HG03097 (cell line): ENCODE results near the gene EYA2.
"Not testable (repeated sequence)": the region's sequence is repeated elsewhere in the genome, so short reads cannot be mapped to it uniquely, and the experiment has no call there.

Experiments used
- ATAC-seq: cut with Tn5 transposase; IDR thresholded peaks from one replicate; pipeline ENCODE4 v1.9.1; 2021; ENCODE audit not compliant: unreplicated experiment, low FRiP score

EYA2 gene

DNA sequence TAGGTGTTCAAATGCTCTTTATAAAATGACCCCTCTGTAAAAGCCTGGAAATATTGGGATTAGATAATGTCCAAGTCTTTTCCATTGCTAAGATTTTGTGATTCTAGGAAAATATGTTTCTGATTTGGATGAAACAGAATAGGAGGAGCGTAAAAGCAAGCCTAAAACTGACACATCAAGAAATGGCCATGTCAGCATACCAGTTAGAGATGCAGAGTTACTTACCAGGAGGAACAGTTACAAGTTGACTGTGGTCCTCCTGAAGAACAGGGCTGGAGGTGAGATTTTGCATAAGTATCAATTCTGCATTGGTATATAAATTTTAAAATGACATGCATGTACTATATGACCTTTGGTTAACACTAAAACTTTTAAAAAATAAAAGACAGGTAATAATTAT is 35.3 kb downstream of the EYA2 start:
- no peak for ATAC-seq

DNA sequence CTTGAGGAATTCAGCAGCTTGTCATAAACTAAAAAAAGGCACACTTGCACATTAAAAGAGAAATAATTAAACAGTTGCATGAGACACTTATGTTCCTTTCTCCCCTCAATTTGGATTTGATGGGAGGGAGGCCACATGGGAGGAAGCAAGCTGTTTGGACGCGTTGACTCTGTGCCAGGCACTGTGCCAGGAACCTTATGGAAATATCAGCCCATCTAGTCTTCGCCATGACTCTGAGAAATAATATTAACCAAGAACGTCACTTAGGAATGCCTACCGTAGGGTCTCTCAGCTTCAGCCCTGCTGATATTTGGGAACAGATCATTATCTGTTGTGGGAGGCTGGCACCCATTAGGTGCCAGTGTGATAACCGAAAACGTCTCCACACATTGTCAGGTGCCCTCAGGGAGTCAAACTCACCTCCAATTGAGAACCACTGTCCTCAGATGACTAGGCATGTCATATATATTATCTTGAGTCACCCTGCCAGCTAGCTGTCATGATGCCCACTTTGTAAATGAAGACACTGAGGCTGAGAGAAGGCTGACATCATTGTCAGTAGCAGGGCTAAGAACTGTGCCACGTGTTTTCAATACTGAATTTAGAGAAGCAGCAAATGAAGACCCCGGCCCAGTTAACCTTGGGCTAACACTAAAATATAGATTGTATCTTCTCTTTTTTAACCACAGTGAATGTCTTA is 36.1 kb downstream of the EYA2 start:
- no peak for ATAC-seq

DNA sequence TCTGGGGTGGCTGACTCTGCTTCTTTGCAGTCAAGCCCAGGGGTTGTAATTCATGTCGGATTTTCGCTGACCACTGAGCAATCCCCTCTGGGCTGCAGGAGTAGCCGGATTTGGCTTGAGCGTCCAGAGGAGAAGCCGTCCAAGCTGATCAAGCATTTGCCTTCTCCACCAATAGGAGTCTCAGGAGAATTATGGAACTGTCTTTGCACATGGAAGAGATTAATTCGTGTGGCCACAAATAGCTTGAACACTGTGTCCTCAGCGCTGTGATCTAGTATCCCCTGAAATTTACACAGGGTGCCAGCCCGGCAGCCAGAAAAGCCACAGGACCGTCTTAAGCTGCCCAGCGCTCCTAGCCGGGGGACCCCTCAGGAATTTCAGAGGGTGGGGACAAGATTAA is 37.1 kb downstream of the EYA2 start:
- no peak for ATAC-seq

DNA sequence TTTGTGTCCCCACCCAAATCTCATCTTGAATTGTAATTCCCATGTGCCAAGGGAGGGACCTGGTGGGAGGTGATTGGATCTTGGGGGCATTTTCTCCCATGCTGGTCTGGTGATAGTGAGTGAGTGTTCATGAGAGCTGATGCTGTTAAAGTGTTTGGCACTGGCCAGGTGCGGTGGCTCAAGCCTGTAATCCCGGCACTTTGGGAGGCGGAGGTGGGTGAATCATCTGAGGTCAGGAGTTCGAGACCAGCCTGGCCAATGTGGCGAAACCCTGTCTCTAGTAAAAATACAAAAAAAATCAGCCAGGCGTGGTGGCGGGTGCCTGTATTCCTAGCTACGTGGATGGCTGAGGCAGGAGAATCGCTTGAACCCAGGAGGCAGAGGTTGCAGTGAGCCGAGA is 37.8 kb downstream of the EYA2 start:
- ATAC-seq = not testable (repeated sequence)

DNA sequence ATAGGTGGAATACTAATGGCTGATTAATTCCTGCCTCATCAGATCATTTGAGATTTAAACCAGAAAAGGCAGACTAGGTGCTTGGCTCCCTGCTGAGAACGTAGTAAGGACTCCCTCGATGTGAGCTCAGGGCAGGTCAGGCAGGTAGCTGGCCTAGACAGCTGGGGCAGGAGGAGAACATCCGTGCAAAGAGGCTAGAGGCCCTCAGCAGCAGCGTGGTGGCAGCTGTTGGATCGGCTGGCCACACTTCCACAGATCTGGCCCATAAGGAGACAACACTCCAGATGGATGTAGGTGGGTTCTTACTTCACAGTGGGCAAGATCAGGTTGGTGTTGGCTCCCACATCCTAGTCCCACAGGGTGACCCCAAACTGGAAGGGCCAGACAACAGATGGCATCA is 38.5 kb downstream of the EYA2 start:
- no peak for ATAC-seq

DNA sequence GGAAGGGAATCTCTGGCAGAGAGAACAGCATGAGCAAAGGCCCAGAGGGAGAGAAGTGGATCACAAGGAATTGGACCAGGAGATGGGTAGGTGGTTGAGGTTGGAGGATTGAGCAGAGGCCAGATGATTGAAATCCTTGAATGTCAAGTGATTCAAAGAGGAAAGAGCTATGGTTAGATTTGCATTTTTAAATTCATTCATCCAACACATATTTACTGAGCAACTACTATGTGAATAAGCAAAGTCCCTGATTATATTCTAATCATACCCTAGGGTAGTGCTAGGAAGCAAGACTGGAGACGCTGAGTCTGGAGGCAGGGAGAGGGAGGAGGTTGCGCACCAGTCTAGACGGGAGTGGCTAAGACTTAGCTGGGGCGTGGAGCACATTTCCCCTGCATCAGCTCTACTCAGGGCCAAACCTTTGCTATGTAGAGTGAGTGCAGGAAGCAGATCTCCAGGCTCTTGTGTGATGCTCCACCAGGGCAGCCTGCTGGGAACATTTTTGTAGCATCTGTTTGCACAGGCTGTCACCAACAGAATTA is 40.2 kb downstream of the EYA2 start:
- no peak for ATAC-seq

DNA sequence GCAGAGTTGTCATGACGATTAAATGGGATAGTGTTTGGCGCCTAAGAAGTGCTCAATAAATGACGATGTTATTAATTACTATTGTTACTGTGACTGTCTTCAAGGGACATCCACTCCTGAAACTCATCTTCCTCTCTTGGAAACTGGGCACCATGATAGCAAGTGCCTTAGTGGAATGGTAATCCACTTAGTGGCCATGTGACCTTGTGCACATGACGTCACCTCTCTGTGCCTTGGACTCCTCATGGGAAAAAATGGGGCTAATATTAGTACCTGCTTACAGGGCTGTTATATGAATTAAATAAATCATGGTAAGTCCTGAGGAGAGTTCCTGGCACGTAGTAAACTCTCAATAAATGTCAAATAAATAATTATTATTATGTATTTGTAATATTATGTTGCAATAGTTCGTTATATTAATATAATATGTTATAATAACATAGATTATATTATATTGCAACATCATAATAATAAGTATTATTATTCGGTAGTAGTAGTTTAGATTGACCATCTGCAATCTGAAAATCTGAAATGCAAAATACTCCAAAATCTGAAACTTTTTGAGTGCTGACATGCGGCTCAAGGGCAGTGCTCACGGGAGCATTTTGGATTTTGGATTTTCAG is 40.9 kb downstream of the EYA2 start:
- ATAC-seq = no peak

DNA sequence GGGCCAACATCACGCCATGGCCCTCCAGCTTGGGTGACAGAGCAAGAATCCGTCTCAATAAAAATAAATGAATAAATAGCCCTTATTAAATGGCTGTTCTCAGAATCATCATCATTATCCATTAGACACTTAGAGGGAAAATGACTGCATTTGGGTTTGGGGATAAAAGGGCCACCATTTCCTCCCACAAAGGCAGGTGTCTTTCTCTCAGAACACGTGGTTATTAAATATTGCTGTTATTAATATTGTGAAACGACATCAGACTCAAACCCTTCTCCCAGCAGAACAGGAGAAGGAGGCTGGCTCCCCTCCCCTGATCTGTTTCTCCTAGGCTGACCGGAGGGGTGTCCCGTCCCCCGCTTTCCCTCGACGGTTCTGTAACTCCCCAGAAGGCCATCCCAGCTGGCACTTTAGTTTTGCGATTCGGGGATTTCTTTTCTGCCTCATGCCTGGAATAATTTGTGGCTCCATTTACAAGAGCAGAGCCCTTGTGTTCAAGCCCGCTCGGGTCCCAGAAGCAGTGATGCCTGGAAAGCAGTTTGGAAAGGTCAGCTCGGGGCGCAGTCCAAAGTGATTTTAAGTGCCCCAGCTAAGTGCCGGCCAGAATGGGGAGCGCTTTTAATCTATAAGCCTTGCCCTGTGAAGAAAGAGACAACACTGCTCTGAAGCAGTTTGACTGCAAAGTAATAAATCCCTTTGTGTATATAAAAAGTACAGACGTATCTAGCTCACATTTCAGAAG is 41.9 kb downstream of the EYA2 start:
- ATAC-seq = no peak

DNA sequence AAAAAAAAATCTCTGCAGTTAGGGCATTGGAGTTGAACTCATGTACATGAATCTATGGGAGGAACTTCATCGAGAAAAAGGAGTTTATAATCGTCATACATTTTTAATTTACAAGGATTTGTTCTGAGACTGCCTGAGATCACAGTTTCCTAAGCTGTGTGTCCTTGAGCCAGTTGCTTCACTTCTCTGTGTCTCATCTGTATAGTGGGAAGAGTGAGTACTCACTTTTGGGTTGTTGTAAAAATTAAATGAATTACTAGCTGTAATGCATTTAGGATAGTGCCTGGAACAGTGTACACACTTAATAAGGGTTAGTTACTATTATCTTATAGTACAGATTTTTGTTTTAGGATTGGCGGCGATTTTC is 42.5 kb downstream of the EYA2 start:
- no peak for ATAC-seq

DNA sequence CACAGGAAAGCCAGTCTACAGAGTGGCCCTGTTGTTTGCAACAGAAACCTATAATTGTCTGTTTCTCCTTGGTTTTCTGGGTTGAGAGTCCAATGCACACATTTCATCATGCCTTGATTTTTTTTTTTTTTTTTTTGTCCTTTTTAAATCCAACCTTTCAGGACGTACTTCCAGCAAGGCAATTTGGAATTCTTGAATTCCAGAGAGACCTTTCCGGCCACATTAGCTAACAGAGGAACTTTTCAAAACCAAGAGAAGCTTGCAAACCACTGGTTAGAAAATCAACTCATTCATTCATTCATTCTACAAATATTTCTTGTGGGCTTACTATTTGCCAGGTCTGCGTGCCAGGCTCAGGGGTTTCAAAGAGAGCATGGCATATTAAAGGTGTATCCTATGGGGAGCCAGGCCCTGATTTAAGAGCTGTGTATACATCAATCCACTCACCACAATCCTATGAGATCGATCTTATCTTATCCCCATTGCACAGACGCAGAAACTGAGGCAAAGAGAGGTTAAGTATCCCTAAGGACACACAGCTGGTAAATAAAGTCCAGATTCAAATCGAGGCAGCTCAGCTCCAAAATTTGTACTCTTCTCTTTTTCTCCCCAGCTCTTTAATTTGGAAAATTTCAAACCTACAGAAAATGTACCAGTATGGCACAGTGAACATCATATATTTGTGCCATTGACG is 43.0 kb downstream of the EYA2 start:
- ATAC-seq = no peak

DNA sequence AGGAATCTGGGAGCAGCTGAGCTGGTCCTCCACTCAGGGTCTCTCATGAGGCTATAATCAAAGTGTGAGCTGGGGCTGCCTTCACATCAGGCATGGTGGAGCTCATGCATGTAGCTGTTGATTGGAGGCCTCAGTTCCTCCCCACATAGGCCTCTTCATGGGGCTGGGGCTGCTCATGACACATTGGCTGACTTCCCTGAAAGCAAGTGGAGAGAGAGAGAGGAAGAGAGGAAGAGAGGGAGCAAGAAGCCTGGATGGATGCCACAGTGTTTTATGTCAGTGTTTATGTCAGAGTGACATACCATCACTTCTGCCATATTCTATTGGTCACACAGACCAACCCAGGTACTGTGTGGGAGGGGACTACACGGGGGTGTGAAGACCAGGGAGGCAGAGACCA is 43.8 kb downstream of the EYA2 start:
- no peak for ATAC-seq

DNA sequence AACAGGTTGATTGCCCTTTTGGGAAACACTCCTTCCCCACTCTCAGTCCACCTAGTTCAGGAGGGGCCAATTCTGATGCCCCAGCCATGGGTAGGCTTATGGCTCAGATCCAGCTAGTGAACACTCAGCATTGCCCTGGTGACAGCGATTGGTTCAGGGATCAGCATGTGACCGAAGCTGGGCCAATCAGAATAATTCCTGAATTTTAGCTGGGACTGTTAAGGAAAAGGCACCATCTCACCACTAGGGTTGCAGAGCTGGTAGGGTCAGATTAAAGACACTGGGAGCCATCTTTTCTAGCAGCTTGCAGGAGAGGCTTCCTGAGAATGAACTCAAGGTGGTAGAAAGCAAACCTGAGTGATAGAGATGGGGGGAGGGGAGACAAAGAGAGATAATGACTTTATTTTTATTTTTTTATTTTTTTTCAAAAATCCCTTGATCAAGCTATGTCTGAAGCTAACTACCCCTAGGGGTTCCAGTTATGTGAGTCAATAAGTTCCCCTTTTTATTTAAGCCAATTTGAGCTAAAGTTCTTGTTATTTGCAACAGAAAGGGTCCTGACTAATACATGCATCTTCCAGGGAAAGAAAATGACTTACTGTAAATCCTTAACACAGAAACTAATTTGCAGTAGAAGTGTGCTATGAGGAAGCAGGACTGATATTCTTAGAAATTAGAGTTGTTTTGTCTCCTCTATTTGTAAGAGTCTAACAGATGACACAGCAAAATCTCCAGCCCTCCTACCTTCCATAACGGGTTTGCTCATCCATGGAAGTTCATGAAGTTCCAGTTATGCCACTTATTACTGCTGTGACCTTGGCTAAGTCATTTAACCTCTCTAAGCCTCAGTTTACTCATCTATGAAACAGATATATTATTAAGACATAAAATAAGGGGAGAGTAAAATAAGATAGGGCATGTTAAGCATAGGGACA is 44.7 kb downstream of the EYA2 start:
- ATAC-seq = no peak

DNA sequence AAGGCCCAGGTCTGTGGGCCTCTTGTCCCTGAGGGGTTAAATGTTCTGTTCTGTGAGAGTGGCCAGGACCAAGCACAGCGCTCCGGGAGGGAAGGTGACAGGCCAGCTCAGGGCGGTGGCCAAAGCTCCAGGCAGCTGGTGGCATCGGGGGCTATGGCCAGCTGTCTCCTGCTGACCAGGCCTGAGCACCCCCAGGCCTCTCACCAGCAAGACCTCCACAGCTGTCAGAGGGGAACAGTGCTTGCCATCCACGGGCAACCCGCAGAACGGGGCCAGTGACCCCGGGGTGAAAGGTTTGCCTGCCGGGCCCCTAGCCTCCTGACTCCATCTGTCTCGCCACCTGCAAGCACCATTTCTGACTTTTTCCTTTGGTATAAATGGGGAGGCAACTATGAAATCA is 46.0 kb downstream of the EYA2 start:
- ATAC-seq = no peak

DNA sequence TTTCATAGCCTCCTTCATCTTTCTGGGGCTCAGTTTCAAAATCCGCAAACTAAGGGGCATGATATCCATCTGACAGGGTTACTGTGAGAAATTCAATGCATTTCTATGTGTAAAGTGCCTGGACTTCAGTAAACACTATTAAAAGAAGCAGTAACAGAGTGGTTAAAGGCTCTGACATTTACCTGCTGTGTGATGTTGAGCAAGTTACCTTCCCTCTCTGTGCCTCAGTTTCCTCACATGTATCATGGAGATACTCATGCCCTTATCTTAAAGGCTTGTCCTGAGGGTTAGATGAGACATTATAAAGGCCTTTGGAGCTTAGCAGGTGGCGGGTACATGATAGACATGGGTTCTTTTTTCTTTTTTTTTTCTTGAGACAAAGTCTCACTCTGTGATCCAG is 46.8 kb downstream of the EYA2 start:
- ATAC-seq = no peak

DNA sequence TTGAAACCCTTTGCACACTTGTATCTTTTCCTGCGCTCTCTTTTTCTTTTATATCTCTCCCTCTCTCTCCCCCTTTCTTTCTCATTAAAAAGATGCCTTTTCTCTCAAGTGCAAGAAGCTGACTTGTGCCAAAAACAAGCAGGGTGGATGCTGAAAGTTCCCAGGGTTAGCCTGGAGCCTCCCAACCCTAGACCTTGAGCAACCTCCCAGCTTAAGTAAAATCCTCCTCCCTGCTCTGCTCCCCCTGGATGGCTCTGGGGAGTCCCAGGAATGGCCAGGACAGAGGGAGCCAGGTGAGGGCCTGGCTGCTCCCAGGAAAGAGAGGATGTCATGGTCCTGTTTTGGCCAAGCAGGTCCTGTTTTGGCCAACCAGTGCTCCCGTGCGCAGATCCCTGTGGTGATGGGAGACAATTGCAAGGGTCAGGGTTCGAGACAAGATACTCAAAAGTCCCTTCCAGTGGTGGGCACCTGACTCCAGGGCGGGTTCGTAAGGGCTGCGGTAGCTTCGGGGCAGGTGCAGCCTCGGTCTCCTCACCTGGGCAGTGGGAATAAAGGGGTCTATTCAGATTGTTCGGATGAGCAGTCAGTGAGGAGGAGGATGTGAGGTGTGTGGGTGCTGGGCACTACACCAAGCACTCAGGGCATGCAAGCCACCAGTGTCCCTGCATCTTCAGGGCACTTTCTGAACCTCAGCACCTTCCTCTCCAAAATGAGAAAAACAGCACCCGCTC is 49.4 kb downstream of the EYA2 start:
- ATAC-seq = no peak

DNA sequence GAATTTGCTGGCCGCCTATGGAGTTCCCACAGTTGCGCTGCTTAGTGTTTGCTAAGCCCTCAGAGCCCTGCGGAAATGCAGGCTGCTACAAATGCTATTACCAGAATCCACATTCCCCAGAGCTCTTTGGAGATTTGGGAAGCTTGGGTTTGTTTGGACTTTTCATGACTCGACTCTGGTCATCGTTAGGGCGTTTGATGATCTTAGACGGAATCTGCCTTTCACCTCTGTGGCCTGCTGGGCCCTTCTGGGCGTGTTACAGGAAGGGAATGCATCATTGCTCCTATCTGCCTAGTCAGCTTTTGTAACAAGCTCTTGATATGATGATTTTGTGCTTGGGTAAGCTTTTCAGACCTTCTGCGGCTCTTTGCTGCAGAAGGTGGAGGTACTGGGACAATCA is 50.8 kb downstream of the EYA2 start:
- ATAC-seq = no peak

DNA sequence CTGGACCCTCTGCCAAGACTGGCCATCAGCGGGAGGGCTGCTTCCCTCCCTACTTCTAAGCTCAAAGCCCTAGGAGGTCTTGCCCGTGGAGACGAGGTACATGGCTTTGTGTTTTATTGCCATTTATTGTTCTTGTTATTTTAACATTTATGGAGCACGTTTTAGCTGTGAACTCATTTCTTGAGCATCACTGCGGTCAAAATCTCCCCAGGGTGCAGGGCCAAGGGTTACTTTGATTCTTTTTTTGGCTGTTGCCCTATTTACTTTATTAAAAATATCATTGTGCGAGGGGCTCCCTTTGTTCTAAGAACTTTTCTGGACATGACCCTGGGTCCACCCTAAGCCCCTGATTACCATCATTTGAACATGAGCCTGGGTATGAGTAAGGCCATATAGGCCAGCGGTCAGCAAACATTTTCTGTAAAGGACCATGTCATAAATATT is 51.6 kb downstream of the EYA2 start:
- no peak for ATAC-seq

DNA sequence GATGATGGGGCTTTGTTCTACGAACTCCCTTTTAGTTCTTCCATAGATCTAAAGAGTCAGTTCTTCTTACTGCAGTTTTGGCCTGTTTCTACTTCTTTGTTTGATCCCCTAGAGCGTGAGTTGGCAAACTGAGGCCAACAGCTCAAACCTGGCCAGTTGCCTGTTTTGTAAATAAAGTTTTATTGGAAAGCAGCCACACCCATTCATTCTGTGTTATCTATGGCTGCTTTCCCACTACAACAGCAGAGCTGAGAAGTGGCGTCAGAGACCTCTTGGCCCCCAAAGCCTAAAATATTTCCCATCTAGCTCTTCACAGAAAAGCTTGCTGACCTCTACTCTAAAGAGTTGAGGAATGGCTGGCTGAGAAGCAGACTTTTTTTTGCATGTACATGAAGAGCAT is 52.2 kb downstream of the EYA2 start:
- no peak for ATAC-seq

DNA sequence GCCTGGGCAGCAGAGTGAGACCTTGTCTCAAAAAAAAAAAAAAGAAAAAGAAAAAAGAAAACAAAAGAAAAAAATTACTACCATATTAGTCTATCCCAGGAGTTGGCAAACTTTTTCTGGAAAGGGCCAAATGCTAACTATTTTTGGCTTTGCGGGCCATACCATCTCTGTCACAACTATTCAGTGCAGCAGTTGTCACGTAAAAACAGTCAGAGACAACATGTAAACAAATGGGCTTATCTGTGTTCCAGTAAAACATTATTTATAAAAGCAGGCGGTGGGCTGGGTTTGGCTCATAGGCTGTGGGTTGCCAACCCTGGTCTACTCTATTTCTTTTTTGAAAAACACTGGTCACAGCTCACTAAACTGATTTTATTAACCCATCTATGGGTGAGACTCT is 53.4 kb downstream of the EYA2 start:
- no peak for ATAC-seq
